D721Med (cell line): ENCODE data around the gene RNPEPL1.

Experiments used
- DNase-seq: peaks from one replicate; pipeline ENCODE4 v3.0.0; 2011; ENCODE audit warnings: low spot score; ENCODE audit not compliant: insufficient read length
- FAIRE-seq: peaks from 2 replicates; lab custom pipeline; 2011; peaks lifted over from hg19 to GRCh38; lab: Jason Lieb, UNC
- TF ChIP-seq, protein P1 (sequence below): IDR thresholded peaks from 2 replicates; pipeline ENCODE4 v1.5.1; 2012; ENCODE audit warnings: mild to moderate bottlenecking, control low read depth; ENCODE audit not compliant: insufficient read depth; ENCODE audit errors: missing control alignments

The RNPEPL1 gene

DNA sequence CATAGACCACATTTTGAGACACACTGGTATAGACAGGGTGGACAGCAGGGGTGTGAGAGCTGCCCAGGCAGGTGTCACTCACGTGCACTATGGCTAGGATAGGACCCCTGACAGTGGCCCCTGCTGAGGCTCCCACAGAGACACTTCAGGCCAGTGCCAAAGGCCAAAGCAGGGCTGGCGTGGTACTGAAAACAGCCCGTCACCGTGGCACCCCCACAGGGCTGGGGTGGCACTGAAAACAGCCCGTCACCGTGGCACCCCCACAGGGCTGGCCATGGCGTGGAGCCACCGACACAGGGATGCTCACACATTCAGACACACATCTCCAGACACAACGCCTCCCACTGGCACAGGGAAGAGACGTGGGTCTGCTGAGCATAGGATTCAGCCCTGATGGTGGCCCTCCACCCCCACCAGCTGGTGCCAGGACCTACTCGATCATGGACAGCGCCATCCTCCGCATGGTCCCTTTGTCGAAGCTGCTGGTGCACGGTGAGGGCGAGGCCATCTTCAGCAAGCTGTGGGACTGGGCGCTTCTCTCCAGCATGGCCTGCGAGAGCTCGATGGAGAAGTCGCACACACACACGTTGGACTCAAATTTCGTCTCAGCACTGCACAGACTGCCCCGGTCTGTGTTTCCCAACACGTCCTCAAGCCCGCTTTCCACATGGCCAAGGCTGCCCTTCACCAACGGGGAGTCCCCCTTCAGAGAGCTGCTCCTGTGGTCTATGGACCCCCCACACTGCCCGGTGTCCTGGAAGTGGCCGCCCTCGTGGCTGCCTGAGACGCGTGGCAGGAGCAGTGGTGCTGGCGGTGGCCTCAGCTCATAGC is 44.6 kb upstream of the RNPEPL1 start:
- DNase-seq (no peak), FAIRE-seq (no peak)
- TF ChIP-seq, protein P1, sequence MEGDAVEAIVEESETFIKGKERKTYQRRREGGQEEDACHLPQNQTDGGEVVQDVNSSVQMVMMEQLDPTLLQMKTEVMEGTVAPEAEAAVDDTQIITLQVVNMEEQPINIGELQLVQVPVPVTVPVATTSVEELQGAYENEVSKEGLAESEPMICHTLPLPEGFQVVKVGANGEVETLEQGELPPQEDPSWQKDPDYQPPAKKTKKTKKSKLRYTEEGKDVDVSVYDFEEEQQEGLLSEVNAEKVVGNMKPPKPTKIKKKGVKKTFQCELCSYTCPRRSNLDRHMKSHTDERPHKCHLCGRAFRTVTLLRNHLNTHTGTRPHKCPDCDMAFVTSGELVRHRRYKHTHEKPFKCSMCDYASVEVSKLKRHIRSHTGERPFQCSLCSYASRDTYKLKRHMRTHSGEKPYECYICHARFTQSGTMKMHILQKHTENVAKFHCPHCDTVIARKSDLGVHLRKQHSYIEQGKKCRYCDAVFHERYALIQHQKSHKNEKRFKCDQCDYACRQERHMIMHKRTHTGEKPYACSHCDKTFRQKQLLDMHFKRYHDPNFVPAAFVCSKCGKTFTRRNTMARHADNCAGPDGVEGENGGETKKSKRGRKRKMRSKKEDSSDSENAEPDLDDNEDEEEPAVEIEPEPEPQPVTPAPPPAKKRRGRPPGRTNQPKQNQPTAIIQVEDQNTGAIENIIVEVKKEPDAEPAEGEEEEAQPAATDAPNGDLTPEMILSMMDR: no peak

DNA sequence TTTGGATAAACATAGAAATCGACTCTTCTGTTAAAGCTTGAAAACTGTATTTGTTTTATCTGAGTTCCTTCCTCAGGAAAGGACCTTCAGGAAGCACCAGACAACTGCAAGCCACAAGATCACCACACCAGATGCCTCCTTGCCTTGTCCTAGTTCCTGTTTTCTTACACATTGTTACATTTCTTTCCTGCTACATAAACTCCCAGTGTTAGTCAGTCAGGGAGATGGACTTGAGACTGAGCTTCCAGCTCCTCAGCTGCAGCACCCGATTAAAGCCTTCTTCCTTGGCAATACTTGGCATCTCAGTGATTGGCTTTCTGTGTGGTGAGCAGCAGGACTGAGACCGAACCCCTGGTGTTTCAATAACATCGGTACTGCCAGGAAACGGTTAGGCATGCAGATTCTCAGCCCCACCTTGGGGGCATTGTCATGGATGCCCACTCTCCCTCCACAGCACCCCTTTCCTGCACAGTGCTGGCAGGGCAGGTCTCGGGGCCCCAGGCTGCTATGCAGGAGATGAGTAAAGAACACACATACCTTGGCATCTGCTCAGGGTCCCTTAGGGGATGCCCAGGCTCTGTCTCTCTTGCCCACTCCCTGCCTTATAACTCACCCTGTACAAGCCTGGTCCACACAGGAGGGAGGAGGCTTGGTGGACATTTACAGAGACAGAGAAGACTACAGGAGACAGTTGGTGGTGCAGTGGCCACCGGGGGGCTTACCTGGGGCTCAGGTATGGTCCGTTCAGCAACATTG is 43.1 kb upstream of the RNPEPL1 start:
- TF ChIP-seq, protein P1: no peak
- no peak for FAIRE-seq
- no peak for DNase-seq

DNA sequence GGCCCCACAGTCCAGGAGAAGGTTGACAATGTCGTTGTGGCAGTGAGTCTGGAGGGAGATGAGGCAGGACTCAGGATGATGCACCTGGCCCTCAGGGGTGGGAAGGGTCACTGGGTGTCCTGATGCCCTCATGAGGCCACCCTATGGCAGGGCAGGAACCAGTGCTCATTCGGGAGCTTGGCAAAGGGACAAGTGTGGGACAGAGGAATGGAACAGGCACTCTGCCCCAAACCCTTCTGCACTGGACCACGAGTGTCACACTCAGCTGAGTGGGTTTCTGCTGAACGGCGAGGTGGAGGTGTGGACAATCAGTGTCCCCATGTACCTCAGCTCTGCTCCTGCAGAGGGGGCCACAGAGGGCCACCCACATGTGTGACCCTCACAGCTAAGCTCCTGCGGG is 42.5 kb upstream of the RNPEPL1 start:
- FAIRE-seq: no peak
- no peak for DNase-seq
- TF ChIP-seq, protein P1: no peak

DNA sequence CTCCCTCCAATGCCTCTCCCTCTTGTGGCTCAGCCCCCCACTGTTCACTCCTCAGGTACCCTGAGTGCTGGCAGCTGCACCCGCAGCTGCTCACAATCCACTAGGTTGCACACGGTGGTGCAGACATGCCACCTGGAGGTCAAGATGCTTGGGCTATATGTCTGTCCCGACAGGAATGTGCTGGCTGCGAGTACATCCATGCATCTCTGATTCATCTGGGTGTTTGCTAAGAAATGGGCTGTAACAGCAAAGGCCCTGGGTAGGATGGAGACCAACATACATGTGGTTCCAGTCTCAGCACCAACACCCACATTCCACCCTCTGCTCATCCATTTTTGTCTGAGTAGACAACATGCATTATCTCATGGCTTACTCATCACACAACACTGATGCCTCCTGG is 41.8 kb upstream of the RNPEPL1 start:
- FAIRE-seq: no peak
- DNase-seq: no peak
- TF ChIP-seq, protein P1: no peak

DNA sequence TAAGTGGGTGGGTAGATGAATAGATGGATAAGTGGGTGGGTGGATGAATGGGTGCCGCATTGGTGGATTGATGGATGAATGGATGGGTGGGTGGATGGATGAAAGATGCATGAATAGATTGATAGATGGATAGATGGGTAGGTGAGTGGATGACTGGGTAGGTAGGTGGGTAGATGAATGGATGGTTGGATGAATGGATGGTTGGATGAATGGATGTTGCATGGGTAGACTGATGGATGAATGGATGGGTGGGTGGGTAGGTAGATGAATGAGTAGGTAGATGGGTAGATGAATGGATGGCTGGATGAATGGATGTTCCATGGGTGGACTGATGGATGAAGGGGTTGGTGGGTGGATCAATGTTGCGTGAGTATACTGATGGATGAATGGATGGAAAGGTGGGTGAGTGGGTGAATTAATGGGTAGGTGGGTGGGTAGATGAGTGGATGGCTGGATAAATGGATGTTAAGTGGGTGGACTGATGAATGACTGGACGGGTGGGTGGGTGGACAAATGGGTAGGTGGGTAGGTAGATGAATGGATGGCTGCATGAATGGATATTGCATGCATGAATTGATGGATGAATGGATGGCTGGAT is 41.0 kb upstream of the RNPEPL1 start:
- TF ChIP-seq, protein P1: no peak
- FAIRE-seq (no peak), DNase-seq (no peak)

DNA sequence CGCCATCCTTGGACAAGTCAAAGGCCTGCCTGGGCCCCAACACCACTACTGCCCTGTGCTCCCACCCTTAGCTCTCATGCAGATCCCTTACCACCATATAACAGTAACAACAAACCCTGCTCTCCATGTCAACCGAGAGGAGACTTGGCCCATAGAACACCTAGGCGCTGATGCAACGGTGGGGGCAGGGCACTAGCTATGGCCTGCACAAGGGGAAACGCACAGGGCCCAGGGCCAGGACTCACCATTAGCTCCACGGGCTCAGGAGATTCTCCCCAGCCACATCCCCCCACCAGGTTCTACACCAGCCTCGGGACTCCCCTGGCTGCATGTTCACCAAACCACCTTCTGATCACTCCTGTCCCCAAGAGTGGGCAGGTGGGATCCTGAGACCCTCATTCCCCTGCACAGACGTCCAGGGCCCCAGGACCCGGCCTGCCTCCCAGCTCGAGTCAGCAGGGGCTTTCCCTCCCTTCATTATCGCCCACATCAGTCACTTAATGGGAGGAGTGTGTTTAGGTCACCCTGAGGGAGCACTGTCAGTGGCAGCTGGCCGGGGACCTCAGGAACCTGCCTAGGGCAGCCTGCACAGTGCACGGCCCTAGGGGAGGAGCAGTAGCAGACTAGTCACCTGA is 39.8 kb upstream of the RNPEPL1 start:
- FAIRE-seq (no peak), DNase-seq (no peak)
- TF ChIP-seq, protein P1: no peak
